ENCODE data around the gene RASA3. TPM values are rescaled to one million over a fixed set of nuclear protein-coding genes. Genes with fewer than 3 reads are reported as not detected.

Gene RASA3
- total RNA-seq, 2 experiments from 2014 or later: 3.6 to 17.9 TPM

- POLR2A ChIA-PET: interaction anchor here (0.9 to 1.0 kb wide), 2 partner anchors 11 to 13 kb away, joined by 3 read pairs; no protein-coding TSS in a partner anchor
- no TSS peak for BruUV-seq (replicated peaks)
Measured at GRCh38 chr13:114046431-114046975, 85.9 kb downstream of the RASA3 start.

GRCh38 chr13:114045113-114045735 lies 87.2 kb downstream of the RASA3 start:
- no TSS peak for BruUV-seq (replicated peaks)
- Histone ChIP-seq H2AFZ (ENCODE audit: low read length) (no peak overlapping the region), H3K9me2 (ENCODE audit: insufficient read depth, low read length) (no peaks in the 10 kb centered on the region), H3K9me3 (ENCODE audit: low read length) (no peaks in the 10 kb centered on the region), H3K79me2 (ENCODE audit: insufficient read depth, low read depth, low read length) (no peaks in the 10 kb centered on the region), H4K20me1 (ENCODE audit: insufficient read depth, low read length) (no peaks in the 10 kb centered on the region), H3K4me2 (ENCODE audit: low read length) (no peak overlapping the region), H3K27ac (ENCODE audit: low read depth, low read length, poor library complexity, severe bottlenecking) (no peak overlapping the region), H3K36me3 (ENCODE audit: insufficient read depth, low read length) (no peaks in the 10 kb centered on the region), H3K4me3 (ENCODE audit: low read depth, low read length, poor library complexity, severe bottlenecking) (no peak overlapping the region), H3K4me1 (ENCODE audit: insufficient read depth, low read length, poor library complexity, severe bottlenecking) (peaks cover 47% of the 10 kb centered on the region)
- intact Hi-C loops (cut with micrococcal nuclease; ENCODE audit: unreplicated experiment): no loop called here
- no peak for DNase-seq (ENCODE audit: low spot score)
- ChIA-PET CTCF (ENCODE audit: unreplicated experiment) (no interaction called here), POLR2A (interaction anchor here (0.9 kb wide), 1 partner anchor 12 kb away, joined by 3 read pairs; no protein-coding TSS in a partner anchor)
- TF ChIP-seq CTCF (conservative IDR thresholded peaks at IDR 0.05; ENCODE audit: low read length): no peak
- no peak for TF ChIP-seq EZH2phosphoT487 (IDR thresholded peaks at IDR 0.05; ENCODE audit: borderline replicate concordance, low read depth, low read length)

More at GRCh38 chr13:114046431-114046975, 85.9 kb downstream of the RASA3 start:
- TF ChIP-seq EZH2phosphoT487 (IDR thresholded peaks at IDR 0.05; ENCODE audit: borderline replicate concordance, low read depth, low read length) (no peak), CTCF (conservative IDR thresholded peaks at IDR 0.05; ENCODE audit: low read length) (no peak)
- Histone ChIP-seq H3K4me3 (ENCODE audit: low read depth, low read length, poor library complexity, severe bottlenecking) (no peak overlapping the region), H3K4me2 (ENCODE audit: low read length) (peak overlapping the region; percentile 80; the same call in 1 of the 2 replicates), H3K4me1 (ENCODE audit: insufficient read depth, low read length, poor library complexity, severe bottlenecking) (peaks cover 47% of the 10 kb centered on the region), H3K9me3 (ENCODE audit: low read length) (no peaks in the 10 kb centered on the region), H4K20me1 (ENCODE audit: insufficient read depth, low read length) (no peaks in the 10 kb centered on the region), H3K27ac (ENCODE audit: low read depth, low read length, poor library complexity, severe bottlenecking) (no peak overlapping the region), H3K9me2 (ENCODE audit: insufficient read depth, low read length) (no peaks in the 10 kb centered on the region), H3K79me2 (ENCODE audit: insufficient read depth, low read depth, low read length) (no peaks in the 10 kb centered on the region), H3K36me3 (ENCODE audit: insufficient read depth, low read length) (no peaks in the 10 kb centered on the region), H2AFZ (ENCODE audit: low read length) (no peak overlapping the region)
- intact Hi-C loops (cut with micrococcal nuclease; ENCODE audit: unreplicated experiment): no loop called here
- no peak for DNase-seq (ENCODE audit: low spot score)
- CTCF ChIA-PET (ENCODE audit: unreplicated experiment): no interaction called here

- Histone ChIP-seq H3K4me2 (ENCODE audit: low read length) (no peak overlapping the region), H3K27ac (ENCODE audit: low read depth, low read length, poor library complexity, severe bottlenecking) (no peak overlapping the region), H3K4me1 (ENCODE audit: insufficient read depth, low read length, poor library complexity, severe bottlenecking) (peaks cover 45% of the 10 kb centered on the region), H3K36me3 (ENCODE audit: insufficient read depth, low read length) (no peaks in the 10 kb centered on the region), H2AFZ (ENCODE audit: low read length) (no peak overlapping the region), H4K20me1 (ENCODE audit: insufficient read depth, low read length) (no peaks in the 10 kb centered on the region), H3K9me2 (ENCODE audit: insufficient read depth, low read length) (no peaks in the 10 kb centered on the region), H3K79me2 (ENCODE audit: insufficient read depth, low read depth, low read length) (no peaks in the 10 kb centered on the region), H3K9me3 (ENCODE audit: low read length) (no peaks in the 10 kb centered on the region), H3K4me3 (ENCODE audit: low read depth, low read length, poor library complexity, severe bottlenecking) (no peak overlapping the region)
- intact Hi-C loops (cut with micrococcal nuclease; ENCODE audit: unreplicated experiment): no loop called here
- ChIA-PET POLR2A (no interaction called here), CTCF (ENCODE audit: unreplicated experiment) (no interaction called here)
- no TSS peak for BruUV-seq (replicated peaks)
- DNase-seq (ENCODE audit: low spot score): no peak
- no peak for TF ChIP-seq EZH2phosphoT487 (IDR thresholded peaks at IDR 0.05; ENCODE audit: borderline replicate concordance, low read depth, low read length)
- no peak for TF ChIP-seq CTCF (conservative IDR thresholded peaks at IDR 0.05; ENCODE audit: low read length)
Measured at GRCh38 chr13:114044486-114044885, 87.9 kb downstream of the RASA3 start.
